Calu3 (cell line): ENCODE results near the gene DNAH17. TPM values are rescaled to one million over a fixed set of nuclear protein-coding genes. Genes with fewer than 3 reads are reported as not detected.

Experiments used
- BruUV-seq: library from RNA; stranded (reverse); fragments of 400-500 nt; replicated peaks from 2 replicates; lab custom pipeline; 2021; lab: Mats Ljungman, UMichigan
- CTCF ChIA-PET: fragments of 300-600 bp; sonication (Branson Sonifier 250); formaldehyde crosslinking; loops from one replicate; lab custom pipeline; 2022; ENCODE audit warnings: antibody characterized with exemption; lab: Charles Lee
- DNase-seq: peaks from one replicate; pipeline ENCODE4 v3.0.0; 2022
- H3K27ac Mint-ChIP-seq: one replicate; pipeline ENCODE4 v1.8.0; 2022; ENCODE audit warnings: mixed read lengths; ENCODE audit not compliant: unreplicated experiment
- H3K27me3 Mint-ChIP-seq: one replicate; pipeline ENCODE4 v1.8.0; 2022; ENCODE audit warnings: mixed read lengths; ENCODE audit not compliant: unreplicated experiment
- H3K36me3 Mint-ChIP-seq: one replicate; pipeline ENCODE4 v1.8.0; 2022; ENCODE audit warnings: mild to moderate bottlenecking, moderate library complexity, mixed read lengths; ENCODE audit not compliant: insufficient read depth, unreplicated experiment
- H3K4me1 Mint-ChIP-seq: one replicate; pipeline ENCODE4 v1.8.0; 2022; ENCODE audit warnings: mild to moderate bottlenecking, low read depth, mixed read lengths; ENCODE audit not compliant: unreplicated experiment
- H3K4me3 Mint-ChIP-seq: one replicate; pipeline ENCODE4 v1.8.0; 2022; ENCODE audit warnings: mild to moderate bottlenecking, low read depth, moderate library complexity, mixed read lengths; ENCODE audit not compliant: unreplicated experiment
- H3K9me3 Mint-ChIP-seq: one replicate; pipeline ENCODE4 v1.8.0; 2022; ENCODE audit warnings: low read depth, mixed read lengths; ENCODE audit not compliant: unreplicated experiment
- CTCF ChIP-seq: fragments of 200-600 bp; IDR thresholded peaks from one replicate; pipeline ENCODE4 v1.8.0; 2022; ENCODE audit warnings: antibody characterized with exemption; ENCODE audit not compliant: unreplicated experiment
- intact Hi-C: fragments of 100-400 bp; cut with micrococcal nuclease; formaldehyde crosslinking; loops from one replicate; pipeline ENCODE4 v1.10.0; 2022; ENCODE audit not compliant: unreplicated experiment
- total RNA-seq: library from RNA; stranded (reverse); gene quantifications from 2 replicates; pipeline ENCODE4 v1.2.3, GENCODE V29; 2022

DNAH17 gene
- total RNA-seq, 1 experiment from 2014 or later, result 0.19 TPM

- Mint-ChIP-seq H3K4me1 (peaks cover 25% of the 10 kb centered on the region), H3K27me3 (no peaks in the 10 kb centered on the region), H3K27ac (no peak overlapping the region), H3K4me3 (no peak overlapping the region), H3K36me3 (no peaks in the 10 kb centered on the region), H3K9me3 (no peaks in the 10 kb centered on the region)
- intact Hi-C loops, result loop anchor here (10.0 kb wide), 1 partner anchor 70 kb away; no protein-coding TSS in a partner anchor
- no peak for TF ChIP-seq CTCF
- CTCF ChIA-PET, result interaction anchor here (0.7 kb wide), 1 partner anchor 9 kb away, joined by 3 read pairs; no protein-coding TSS in a partner anchor
- BruUV-seq, result no TSS peak
- no peak for DNase-seq
Measured at GRCh38 chr17:78595135-78595810, 18.1 kb upstream of the DNAH17 start.

- no peak for TF ChIP-seq CTCF
- H3K27me3 Mint-ChIP-seq, result no peaks in the 10 kb centered on the region
- peaks cover 12% of the 10 kb centered on the region for H3K4me1 Mint-ChIP-seq
- CTCF ChIA-PET, result interaction anchor here (0.7 kb wide), 2 partner anchors 9 to 107 kb away, joined by 7 to 13 read pairs; no protein-coding TSS in a partner anchor
- H3K4me3 Mint-ChIP-seq, result peak overlapping the region; percentile 52
- H3K27ac Mint-ChIP-seq, result peak overlapping the region; percentile 52
- no TSS peak for BruUV-seq
- H3K36me3 Mint-ChIP-seq, result no peaks in the 10 kb centered on the region
- intact Hi-C loops, result loop anchor here (10.0 kb wide), 1 partner anchor 72 kb away; no protein-coding TSS in a partner anchor
- no peaks in the 10 kb centered on the region for H3K9me3 Mint-ChIP-seq
- no peak for DNase-seq
Measured at GRCh38 chr17:78592991-78593329, 15.8 kb upstream of the DNAH17 start.

GRCh38 chr17:78591263-78591671 lies 14.1 kb upstream of the DNAH17 start:
- intact Hi-C loops, result loop anchor here (10.0 kb wide), 1 partner anchor 74 kb away; no protein-coding TSS in a partner anchor
- H3K27ac Mint-ChIP-seq, result no peak overlapping the region
- H3K9me3 Mint-ChIP-seq, result no peaks in the 10 kb centered on the region
- H3K4me3 Mint-ChIP-seq, result no peak overlapping the region
- BruUV-seq, result no TSS peak
- H3K27me3 Mint-ChIP-seq, result no peaks in the 10 kb centered on the region
- no peaks in the 10 kb centered on the region for H3K36me3 Mint-ChIP-seq
- CTCF ChIA-PET, result interaction anchor here (0.6 kb wide), 1 partner anchor 1456 kb away, joined by 3 read pairs; no protein-coding TSS in a partner anchor
- H3K4me1 Mint-ChIP-seq, result no peaks in the 10 kb centered on the region
- no peak for DNase-seq
- TF ChIP-seq CTCF, result no peak

GRCh38 chr17:78589885-78590284 lies 12.7 kb upstream of the DNAH17 start:
- no peak for DNase-seq
- CTCF ChIA-PET, result no interaction called here
- Mint-ChIP-seq H3K4me3 (no peak overlapping the region), H3K9me3 (no peaks in the 10 kb centered on the region), H3K27me3 (peaks cover 11% of the 10 kb centered on the region), H3K4me1 (no peaks in the 10 kb centered on the region), H3K36me3 (no peaks in the 10 kb centered on the region), H3K27ac (no peak overlapping the region)
- intact Hi-C loops, result loop anchor here (10.0 kb wide), 1 partner anchor 75 kb away; no protein-coding TSS in a partner anchor
- no TSS peak for BruUV-seq
- no peak for TF ChIP-seq CTCF
